Glutamatergic neuron (in vitro differentiated cells): ENCODE measurements around the gene ENHO. TPM values are rescaled to one million over a fixed set of nuclear protein-coding genes. Genes with fewer than 3 reads are reported as not detected.
"Not testable (repeated sequence)": the region's sequence is repeated elsewhere in the genome, so short reads cannot be mapped to it uniquely, and the experiment has no call there.

Source experiments
- DNase-seq: peaks from one replicate; pipeline ENCODE4 v3.0.0; 2022
- H3K27ac Mint-ChIP-seq: one replicate; pipeline ENCODE4 v1.8.0; 2020; ENCODE audit warnings: mild to moderate bottlenecking, mixed read lengths, inconsistent platforms; ENCODE audit not compliant: unreplicated experiment
- H3K27me3 Mint-ChIP-seq: one replicate; pipeline ENCODE4 v1.8.0; 2020; ENCODE audit warnings: mild to moderate bottlenecking, moderate library complexity, mixed read lengths, inconsistent platforms; ENCODE audit not compliant: unreplicated experiment
- H3K36me3 Mint-ChIP-seq: one replicate; pipeline ENCODE4 v1.8.0; 2020; ENCODE audit warnings: mild to moderate bottlenecking, mixed read lengths, inconsistent platforms; ENCODE audit not compliant: unreplicated experiment
- H3K4me1 Mint-ChIP-seq: one replicate; pipeline ENCODE4 v1.8.0; 2020; ENCODE audit warnings: mild to moderate bottlenecking, low read depth, mixed read lengths, inconsistent platforms; ENCODE audit not compliant: unreplicated experiment
- H3K4me3 Mint-ChIP-seq: one replicate; pipeline ENCODE4 v1.8.0; 2020; ENCODE audit warnings: mild to moderate bottlenecking, mixed read lengths, inconsistent platforms; ENCODE audit not compliant: unreplicated experiment
- H3K9me3 Mint-ChIP-seq: one replicate; pipeline ENCODE4 v1.8.0; 2020; ENCODE audit warnings: mild to moderate bottlenecking, moderate library complexity, mixed read lengths, inconsistent platforms; ENCODE audit not compliant: unreplicated experiment
- total RNA-seq: library from RNA; stranded (reverse); fragmentation: NEBNext Ultra II Directional; extraction: Animal tissue kit (Norgen Biotek cat#: 25700); gene quantifications from one replicate; pipeline ENCODE4 v1.2.1, GENCODE V29; 2021; ENCODE audit not compliant: unreplicated experiment
- TF ChIP-seq, protein P1 (sequence below): fragments of 200-600 bp; sonication (generic); IDR thresholded peaks from one replicate; pipeline ENCODE4 v1.5.0; 2021; ENCODE audit not compliant: partially characterized antibody, unreplicated experiment

ENHO gene
- total RNA-seq, 1 donor from 2014 or later = 11.5 TPM

- no peak overlapping the region for H3K4me3 Mint-ChIP-seq
- DNase-seq = no peak
- H3K36me3 Mint-ChIP-seq = no peaks in the 10 kb centered on the region
- H3K9me3 Mint-ChIP-seq = no peaks in the 10 kb centered on the region
- no peaks in the 10 kb centered on the region for H3K27me3 Mint-ChIP-seq
- no peak overlapping the region for H3K27ac Mint-ChIP-seq
- peaks cover 11% of the 10 kb centered on the region for H3K4me1 Mint-ChIP-seq
- TF ChIP-seq, protein P1, sequence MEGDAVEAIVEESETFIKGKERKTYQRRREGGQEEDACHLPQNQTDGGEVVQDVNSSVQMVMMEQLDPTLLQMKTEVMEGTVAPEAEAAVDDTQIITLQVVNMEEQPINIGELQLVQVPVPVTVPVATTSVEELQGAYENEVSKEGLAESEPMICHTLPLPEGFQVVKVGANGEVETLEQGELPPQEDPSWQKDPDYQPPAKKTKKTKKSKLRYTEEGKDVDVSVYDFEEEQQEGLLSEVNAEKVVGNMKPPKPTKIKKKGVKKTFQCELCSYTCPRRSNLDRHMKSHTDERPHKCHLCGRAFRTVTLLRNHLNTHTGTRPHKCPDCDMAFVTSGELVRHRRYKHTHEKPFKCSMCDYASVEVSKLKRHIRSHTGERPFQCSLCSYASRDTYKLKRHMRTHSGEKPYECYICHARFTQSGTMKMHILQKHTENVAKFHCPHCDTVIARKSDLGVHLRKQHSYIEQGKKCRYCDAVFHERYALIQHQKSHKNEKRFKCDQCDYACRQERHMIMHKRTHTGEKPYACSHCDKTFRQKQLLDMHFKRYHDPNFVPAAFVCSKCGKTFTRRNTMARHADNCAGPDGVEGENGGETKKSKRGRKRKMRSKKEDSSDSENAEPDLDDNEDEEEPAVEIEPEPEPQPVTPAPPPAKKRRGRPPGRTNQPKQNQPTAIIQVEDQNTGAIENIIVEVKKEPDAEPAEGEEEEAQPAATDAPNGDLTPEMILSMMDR = no peak
These were observed 36.2 kb downstream of the ENHO start for GRCh38 chr9:34486572-34486971.

DNA sequence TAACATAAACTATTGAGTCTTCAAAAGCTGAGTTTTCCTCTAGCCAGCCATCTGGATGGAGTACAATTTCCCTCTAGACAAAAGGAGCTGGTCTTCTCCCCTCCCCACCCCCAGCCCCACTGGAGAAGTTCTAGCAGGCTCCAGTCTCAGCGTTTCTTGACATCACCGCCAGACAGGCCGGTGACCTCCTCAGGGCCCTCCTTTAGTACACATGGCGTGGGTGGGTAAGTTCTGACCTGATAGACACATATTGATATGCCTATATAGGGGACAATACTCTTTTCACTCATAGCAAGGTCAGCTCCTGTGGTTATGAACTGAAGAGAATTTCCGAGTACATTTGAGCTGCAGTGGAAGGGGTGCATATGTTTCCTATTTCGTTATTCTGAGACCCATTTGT lies 37.0 kb downstream of the ENHO start:
- Mint-ChIP-seq H3K9me3 (no peaks in the 10 kb centered on the region), H3K36me3 (no peaks in the 10 kb centered on the region), H3K27me3 (peaks cover 1% of the 10 kb centered on the region), H3K27ac (no peak overlapping the region), H3K4me1 (peaks cover 7% of the 10 kb centered on the region), H3K4me3 (no peak overlapping the region)
- TF ChIP-seq, protein P1 = no peak
- DNase-seq = no peak

- TF ChIP-seq, protein P1 = no peak
- no peak overlapping the region for H3K27ac Mint-ChIP-seq
- no peak for DNase-seq
- no peaks in the 10 kb centered on the region for H3K36me3 Mint-ChIP-seq
- H3K27me3 Mint-ChIP-seq = peaks cover 4% of the 10 kb centered on the region
- H3K4me1 Mint-ChIP-seq = peaks cover 4% of the 10 kb centered on the region
- no peaks in the 10 kb centered on the region for H3K9me3 Mint-ChIP-seq
- no peak overlapping the region for H3K4me3 Mint-ChIP-seq
These were observed 38.1 kb downstream of the ENHO start for GRCh38 chr9:34484678-34485077.

DNA sequence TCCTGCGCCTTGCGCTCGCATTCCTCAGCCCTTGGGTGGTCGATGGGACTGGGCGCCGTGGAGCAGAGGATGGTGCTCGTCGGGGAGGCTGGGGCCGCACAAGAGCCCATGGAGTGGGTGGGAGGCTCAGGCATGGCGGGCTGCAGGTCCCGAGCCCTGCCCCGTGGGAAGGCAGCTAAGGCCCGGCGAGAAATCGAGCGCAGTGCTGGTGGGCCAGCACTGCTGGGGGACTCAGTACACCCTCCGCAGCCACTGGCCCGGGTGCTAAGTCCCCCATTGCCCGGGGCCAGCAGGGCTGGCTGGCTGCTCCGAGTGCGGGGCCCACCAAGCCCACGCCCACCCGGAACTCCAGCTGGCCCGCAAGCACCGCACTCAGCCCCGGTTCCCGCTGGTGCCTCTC lies 40.0 kb downstream of the ENHO start:
- not testable (repeated sequence) for H3K4me3 Mint-ChIP-seq, H3K27ac Mint-ChIP-seq, DNase-seq, H3K9me3 Mint-ChIP-seq, H3K27me3 Mint-ChIP-seq, H3K36me3 Mint-ChIP-seq
- H3K4me1 Mint-ChIP-seq = peaks cover 13% of the 10 kb centered on the region

GRCh38 chr9:34481620-34482019 lies 41.2 kb downstream of the ENHO start:
- H3K36me3 Mint-ChIP-seq, H3K9me3 Mint-ChIP-seq, H3K4me3 Mint-ChIP-seq, H3K27ac Mint-ChIP-seq, DNase-seq: not testable (repeated sequence)
- Mint-ChIP-seq H3K27me3 (peaks cover 11% of the 10 kb centered on the region), H3K4me1 (peaks cover 18% of the 10 kb centered on the region)

- no peak for DNase-seq
- TF ChIP-seq, protein P1 = no peak
- H3K4me1 Mint-ChIP-seq = peaks cover 32% of the 10 kb centered on the region
- no peak overlapping the region for H3K4me3 Mint-ChIP-seq
- peaks cover 13% of the 10 kb centered on the region for H3K27me3 Mint-ChIP-seq
- H3K27ac Mint-ChIP-seq = no peak overlapping the region
- no peaks in the 10 kb centered on the region for H3K36me3 Mint-ChIP-seq
- peaks cover 7% of the 10 kb centered on the region for H3K9me3 Mint-ChIP-seq
These were observed 43.3 kb downstream of the ENHO start for GRCh38 chr9:34479431-34479866.
